K562 (cell line): ENCODE data around the gene CNPY4. TPM values are rescaled to one million over a fixed set of nuclear protein-coding genes. Genes with fewer than 3 reads are reported as not detected.

Experiments used
- CBFA2T3 ChIP-seq: fragments of 450-650 bp; IDR thresholded peaks from 2 replicates; pipeline ENCODE4 v1.6.1; 2017
- GTF2B ChIP-seq: IDR thresholded peaks from 2 replicates; pipeline ENCODE4 v1.6.1; 2011; ENCODE audit not compliant: insufficient read length; ENCODE audit errors: extremely low read depth
- KLF13 ChIP-seq: fragments of 450-650 bp; IDR thresholded peaks from 2 replicates; pipeline ENCODE4 v1.6.1; 2016; ENCODE audit warnings: missing genetic modification characterization, low read depth, mild to moderate bottlenecking, missing compliant biosample characterization, moderate library complexity, borderline replicate concordance
- MGA ChIP-seq: fragments of 450-650 bp; IDR thresholded peaks from 2 replicates; pipeline ENCODE4 v1.6.1; 2016; ENCODE audit warnings: mild to moderate bottlenecking, moderate library complexity
- MNT ChIP-seq, 2 experiments: fragments of 450-650 bp; conservative IDR thresholded peaks; 2 replicates each; pipeline ENCODE4 v1.6.1; 2017; ENCODE audit warnings: mild to moderate bottlenecking in 2 of 2, moderate library complexity in 2 of 2
- RB1 ChIP-seq: fragments of 450-650 bp; IDR thresholded peaks from 2 replicates; pipeline ENCODE4 v1.6.1; 2017; ENCODE audit warnings: low read depth, mild to moderate bottlenecking
- TEAD4 ChIP-seq, 2 experiments: sonication (generic) in 1 of 2; formaldehyde crosslinking in 1 of 2; IDR thresholded peaks; 2 replicates each; pipeline versions ENCODE4 v1.6.1 to v1.8.0; 2012 to 2022; ENCODE audit warnings: borderline replicate concordance in 1 of 2, inconsistent platforms in 1 of 2, low read length in 1 of 2, mild to moderate bottlenecking in 1 of 2, missing genetic modification reagents in 1 of 2
- ZNF655 ChIP-seq: fragments of 250-450 bp; sonication (Bioruptor Pico); IDR thresholded peaks from 2 replicates; pipeline ENCODE4 v1.5.0; 2021
- polyA plus RNA-seq, 8 experiments: library from polyadenylated mRNA; depleted of rRNA in 4 of 8; stranded (reverse) in 5 of 8; unstranded in 3 of 8; fragments of >200 nt; fragmentation: Nextera tagmentation in 2 of 8; fragmentation: Illumina TruSeq in 1 of 8; extraction: Ambion mirVana in 2 of 8; extraction: Trizol in 1 of 8; gene quantifications; 2 replicates each; pipeline versions ENCODE4 v1.2.1 to v1.2.3, GENCODE V29; 2011 to 2014; ENCODE audit warnings: inconsistent platforms in 1 of 8, missing spikeins in 1 of 8
- total RNA-seq, 7 experiments: library from RNA; depleted of rRNA in 6 of 7; stranded (reverse); fragments of >200 nt in 6 of 7; fragmentation: Illumina TruSeq in 2 of 7; extraction: Trizol in 2 of 7; gene quantifications; 2 replicates each; pipeline versions ENCODE4 v1.2.1 to v1.2.3, GENCODE V29; 2011 to 2021; ENCODE audit warnings: low replicate concordance in 1 of 7

CNPY4 gene
- total and polyA plus RNA-seq, 9 of the 15 experiments (the other 6 are each of a cell fraction or from before 2014, with no cell fraction given), result 1.9 to 11.2 (median 7.0) TPM

- TF ChIP-seq MGA, result no peak
- TF ChIP-seq CBFA2T3, result no peak
- TF ChIP-seq MNT (conservative IDR thresholded peaks at IDR 0.05), result no peak
- TF ChIP-seq KLF13, result no peak
- no peak for TF ChIP-seq TEAD4 (IDR thresholded peaks at IDR 0.05; ENCODE audit: low read length)
- TF ChIP-seq TEAD4 (CRISPR knock-in tag; IDR thresholded peaks at IDR 0.05; ENCODE audit: borderline replicate concordance), result no peak
- no peak for TF ChIP-seq RB1
- no peak for TF ChIP-seq GTF2B
- TF ChIP-seq ZNF655 (CRISPR knock-in tag), result no peak
Measured at GRCh38 chr7:100082978-100083377, 36.5 kb upstream of the CNPY4 start (continued).
